H1 (cell line): ENCODE results near the gene KLHL3. TPM values are rescaled to one million over a fixed set of nuclear protein-coding genes. Genes with fewer than 3 reads are reported as not detected.

ENCODE experiments used
- FOSL1 ChIP-seq: IDR thresholded peaks from 2 replicates; pipeline ENCODE4 v1.6.1; 2011; ENCODE audit warnings: mild to moderate bottlenecking, low read depth, low read length, moderate library complexity; ENCODE audit not compliant: insufficient read depth
- polyA plus RNA-seq, 7 experiments: library from polyadenylated mRNA; depleted of rRNA in 3 of 7; stranded (reverse) in 5 of 7; unstranded in 2 of 7; fragments of >200 nt in 5 of 7; fragments of 200-250 nt in 2 of 7; gene quantifications; 1 replicate in 5 of 7; 2 replicates in 1 of 7; 4 replicates in 1 of 7; pipeline versions ENCODE4 v1.2.1 to v1.2.3, GENCODE V29; 2011 to 2013; ENCODE audit warnings: missing spikeins in 2 of 7, mixed read lengths in 2 of 7
- total RNA-seq: library from RNA; stranded (reverse); fragmentation: NEBNext Ultra II Directional; extraction: Animal tissue kit (Norgen Biotek cat#: 25700); gene quantifications from 2 replicates; pipeline ENCODE4 v1.2.1, GENCODE V29; 2021

The KLHL3 gene
- total and polyA plus RNA-seq, 2 of the 8 experiments (the other 6 are each of a cell fraction or from before 2014, with no cell fraction given), result 7.4 to 13.7 TPM

DNA sequence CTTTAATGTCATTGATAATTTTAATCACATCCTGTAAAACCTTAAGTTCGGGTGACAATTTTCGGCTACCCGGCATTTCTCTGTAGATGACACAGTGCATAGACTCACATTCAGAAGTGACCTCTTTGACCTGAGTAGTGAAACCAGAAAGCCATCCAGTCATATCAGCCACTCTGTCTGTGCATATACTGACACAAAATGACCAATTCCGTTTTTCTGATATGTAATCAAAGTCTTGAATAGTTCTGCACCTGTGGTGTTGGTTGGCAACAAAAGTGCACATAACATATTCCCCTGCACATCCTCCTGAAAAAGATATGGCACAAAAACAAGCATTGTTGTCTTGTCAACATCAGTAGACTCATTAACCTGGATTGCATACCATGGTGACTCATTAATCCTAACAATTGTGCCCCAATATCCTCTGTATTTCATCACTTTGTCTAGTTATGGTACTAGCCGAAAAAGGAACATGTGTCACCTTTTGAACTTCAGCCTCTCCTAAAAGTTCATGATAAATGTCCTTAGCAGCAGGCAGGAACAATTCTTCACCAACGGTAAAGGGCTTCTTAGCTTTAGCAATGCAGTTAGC, 22.9 kb upstream of the KLHL3 start (continued):
- no peak for TF ChIP-seq FOSL1
